Fibroblast of pulmonary artery (primary cell): ENCODE results near the gene ABCA13.
A peak's percentile ranks its signal among the peaks of the same experiment; 100 is the strongest.

Experiments used
- DNase-seq: peaks from one replicate; pipeline ENCODE4 v3.0.0-alpha.2; 2010; ENCODE audit warnings: low read depth
- H3K4me3 ChIP-seq: replicated peaks from 2 replicates; pipeline ENCODE4 v1.5.1; 2011; ENCODE audit warnings: low read depth, mild to moderate bottlenecking, control low read depth, low read length, moderate library complexity
- CTCF ChIP-seq: IDR thresholded peaks from 2 replicates; pipeline ENCODE4 v1.5.1; 2011; ENCODE audit warnings: mild to moderate bottlenecking, control low read depth, low read length, inconsistent platforms; ENCODE audit errors: missing control alignments

The ABCA13 gene

GRCh38 chr7:48426966-48427555 is 255.8 kb downstream of the ABCA13 start:
- TF ChIP-seq CTCF, result no peak
- DNase-seq, result peak; percentile 1
- H3K4me3 ChIP-seq, result no peak overlapping the region

- no peak overlapping the region for H3K4me3 ChIP-seq
- DNase-seq, result no peak
These were observed 256.4 kb downstream of the ABCA13 start for GRCh38 chr7:48427671-48428070.

DNA sequence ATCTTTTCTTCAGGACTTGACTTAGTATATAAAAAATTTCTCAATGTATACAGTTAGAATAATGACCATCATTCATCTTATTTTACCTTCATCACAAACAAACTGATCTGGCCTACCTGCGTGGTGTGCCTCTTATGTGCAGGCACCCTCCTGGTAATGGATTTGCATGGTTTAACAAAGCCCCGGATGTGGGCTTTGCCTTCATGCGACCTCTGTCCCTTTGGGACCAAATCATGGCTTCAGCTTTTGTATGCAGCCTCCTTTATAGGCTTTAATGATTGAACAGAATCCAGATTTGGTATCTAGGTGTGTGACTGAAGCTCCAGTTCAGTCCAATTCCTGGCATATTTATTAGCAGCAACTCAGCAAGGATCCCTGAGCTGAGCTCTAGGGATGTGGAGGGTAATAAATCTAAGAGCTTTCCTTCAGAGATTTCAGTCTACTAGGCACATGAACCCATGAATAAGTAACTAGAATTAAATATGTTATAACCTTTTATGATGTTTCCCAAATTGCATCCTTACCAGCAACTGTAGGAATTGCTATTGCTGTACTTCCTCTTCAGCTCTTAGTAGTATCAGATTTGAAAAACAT is 256.9 kb downstream of the ABCA13 start:
- no peak for DNase-seq
- H3K4me3 ChIP-seq, result no peak overlapping the region
- TF ChIP-seq CTCF, result no peak

More at GRCh38 chr7:48427671-48428070, 256.4 kb downstream of the ABCA13 start:
- no peak for TF ChIP-seq CTCF

- no peak for DNase-seq
- H3K4me3 ChIP-seq, result no peak overlapping the region
- no peak for TF ChIP-seq CTCF
These were observed 257.9 kb downstream of the ABCA13 start for GRCh38 chr7:48429117-48429516.

DNA sequence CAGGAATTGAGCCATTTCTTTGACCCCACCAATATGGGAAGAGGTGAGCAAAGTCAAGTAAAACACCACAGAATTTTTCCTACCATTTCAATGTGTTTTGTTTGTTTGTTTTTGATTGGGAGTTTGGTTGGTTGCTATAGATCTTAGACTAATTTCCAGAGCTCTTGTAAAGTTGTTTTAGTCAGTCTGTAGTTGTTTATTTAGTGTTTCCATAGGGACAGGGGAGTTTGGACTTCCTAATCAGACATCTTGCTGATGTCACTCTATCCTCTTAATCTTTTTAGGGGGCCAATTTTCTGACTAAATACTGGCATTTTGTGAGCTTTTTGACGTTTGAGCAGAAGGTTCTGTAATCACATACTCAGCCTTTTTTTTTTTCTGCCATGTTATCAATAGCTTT is 266.9 kb downstream of the ABCA13 start:
- no peak for TF ChIP-seq CTCF
- DNase-seq, result no peak
- no peak overlapping the region for H3K4me3 ChIP-seq

GRCh38 chr7:48441848-48442492 is 270.7 kb downstream of the ABCA13 start:
- TF ChIP-seq CTCF, result no peak
- H3K4me3 ChIP-seq, result no peak overlapping the region
- DNase-seq, result no peak
